Islet precursor cell (in vitro differentiated cells): ENCODE data around the gene LZTFL1.
A peak's percentile ranks its signal among the peaks of the same experiment; 100 is the strongest.

Experiments used
- DNase-seq: peaks from one replicate; pipeline ENCODE4 v3.0.0-alpha.2; 2018

LZTFL1 gene

GRCh38 chr3:45841757-45842491 lies at the start of gene LZTFL1:
LZTFL1 (minus strand) TSS chr3:45842119; CDS start chr3:45841991, 128 bp downstream.
- DNase-seq = peak; percentile 95

GRCh38 chr3:45890405-45890804 lies 48.5 kb upstream of the LZTFL1 start:
- DNase-seq = no peak

GRCh38 chr3:45889337-45889736 lies 47.4 kb upstream of the LZTFL1 start:
- no peak for DNase-seq

- no peak for DNase-seq
These were observed 46.0 kb upstream of the LZTFL1 start for GRCh38 chr3:45887759-45888511.

GRCh38 chr3:45887285-45887684 lies 45.4 kb upstream of the LZTFL1 start:
- no peak for DNase-seq

GRCh38 chr3:45885979-45886705 lies 44.2 kb upstream of the LZTFL1 start, which contains the start of gene CCR9:
CCR9 (plus strand) TSS chr3:45886543; CDS start chr3:45894934, 8,391 bp downstream.
- no peak for DNase-seq

GRCh38 chr3:45884368-45885201 lies 42.7 kb upstream of the LZTFL1 start:
- no peak for DNase-seq

- DNase-seq = no peak
These were observed 39.4 kb upstream of the LZTFL1 start for GRCh38 chr3:45881078-45882022.

GRCh38 chr3:45880725-45881077 lies 38.8 kb upstream of the LZTFL1 start:
- no peak for DNase-seq

- no peak for DNase-seq
These were observed 36.2 kb upstream of the LZTFL1 start for GRCh38 chr3:45878124-45878523.

GRCh38 chr3:45874677-45875346 lies 32.9 kb upstream of the LZTFL1 start:
- DNase-seq = no peak

- no peak for DNase-seq
These were observed 31.7 kb upstream of the LZTFL1 start for GRCh38 chr3:45873638-45874037.

GRCh38 chr3:45873036-45873435 lies 31.1 kb upstream of the LZTFL1 start:
- no peak for DNase-seq

GRCh38 chr3:45872569-45872968 lies 30.6 kb upstream of the LZTFL1 start:
- no peak for DNase-seq

GRCh38 chr3:45871780-45872179 lies 29.9 kb upstream of the LZTFL1 start:
- no peak for DNase-seq

- DNase-seq = no peak
These were observed 28.2 kb upstream of the LZTFL1 start for GRCh38 chr3:45870099-45870498.

GRCh38 chr3:45869638-45870037 lies 27.7 kb upstream of the LZTFL1 start:
- no peak for DNase-seq

GRCh38 chr3:45868650-45869049 lies 26.7 kb upstream of the LZTFL1 start:
- no peak for DNase-seq

- no peak for DNase-seq
These were observed 26.3 kb upstream of the LZTFL1 start for GRCh38 chr3:45868213-45868612.

- DNase-seq = no peak
These were observed 23.6 kb upstream of the LZTFL1 start for GRCh38 chr3:45865563-45865962.
